Activated T-cell treated with anti-CD3 and anti-CD28 coated beads, Interleukin-2, amount 50 U/mL, for 24 hours (primary cell): ENCODE measurements around the gene DOCK3.
"Not testable (repeated sequence)": the region's sequence is repeated elsewhere in the genome, so short reads cannot be mapped to it uniquely, and the experiment has no call there.

Experiments
- DNase-seq: peaks from one replicate; pipeline ENCODE4 v3.0.0-alpha.2; 2020
- H3K27ac Mint-ChIP-seq: 2 replicates; pipeline ENCODE4 v1.8.0; 2020; ENCODE audit warnings: mild to moderate bottlenecking, mixed read lengths
- H3K27me3 Mint-ChIP-seq: 2 replicates; pipeline ENCODE4 v1.8.0; 2020; ENCODE audit warnings: mixed read lengths
- H3K36me3 Mint-ChIP-seq: 2 replicates; pipeline ENCODE4 v1.8.0; 2020; ENCODE audit warnings: low read depth, mixed read lengths
- H3K4me1 Mint-ChIP-seq: 2 replicates; pipeline ENCODE4 v1.8.0; 2020; ENCODE audit warnings: low read depth, mixed read lengths
- H3K4me3 Mint-ChIP-seq: 2 replicates; pipeline ENCODE4 v1.8.0; 2020; ENCODE audit warnings: mild to moderate bottlenecking, moderate library complexity, mixed read lengths
- H3K9me3 Mint-ChIP-seq: 2 replicates; pipeline ENCODE4 v1.8.0; 2020; ENCODE audit warnings: mixed read lengths

DOCK3 gene

GRCh38 chr3:50883755-50884154 lies 209.0 kb downstream of the DOCK3 start:
- DNase-seq, result no peak
- Mint-ChIP-seq H3K27ac (no peak overlapping the region), H3K9me3 (no peaks in the 10 kb centered on the region), H3K36me3 (no peaks in the 10 kb centered on the region), H3K4me3 (no peak overlapping the region), H3K4me1 (no peaks in the 10 kb centered on the region), H3K27me3 (peaks cover 18% of the 10 kb centered on the region)

- Mint-ChIP-seq H3K4me1 (no peaks in the 10 kb centered on the region), H3K27ac (no peak overlapping the region), H3K36me3 (no peaks in the 10 kb centered on the region), H3K4me3 (no peak overlapping the region), H3K9me3 (no peaks in the 10 kb centered on the region), H3K27me3 (peaks cover 7% of the 10 kb centered on the region)
- DNase-seq, result no peak
These were observed 210.5 kb downstream of the DOCK3 start for GRCh38 chr3:50885070-50885850.

GRCh38 chr3:50890688-50891344 lies 216.1 kb downstream of the DOCK3 start:
- Mint-ChIP-seq H3K4me3 (no peak overlapping the region), H3K27ac (no peak overlapping the region), H3K4me1 (no peaks in the 10 kb centered on the region), H3K36me3 (no peaks in the 10 kb centered on the region), H3K27me3 (peaks cover 4% of the 10 kb centered on the region), H3K9me3 (peaks cover 22% of the 10 kb centered on the region)
- DNase-seq, result no peak

GRCh38 chr3:50901097-50901496 lies 226.4 kb downstream of the DOCK3 start:
- H3K27ac Mint-ChIP-seq, DNase-seq: not testable (repeated sequence)

GRCh38 chr3:50912746-50913145 lies 238.0 kb downstream of the DOCK3 start:
- no peaks in the 10 kb centered on the region for H3K4me1 Mint-ChIP-seq
- H3K4me3 Mint-ChIP-seq, result no peak overlapping the region
- H3K9me3 Mint-ChIP-seq, result peaks cover 7% of the 10 kb centered on the region
- H3K27me3 Mint-ChIP-seq, result peaks cover 31% of the 10 kb centered on the region
- DNase-seq, result no peak
- no peak overlapping the region for H3K27ac Mint-ChIP-seq
- H3K36me3 Mint-ChIP-seq, result no peaks in the 10 kb centered on the region

More at GRCh38 chr3:50901097-50901496, 226.4 kb downstream of the DOCK3 start:
- not testable (repeated sequence) for H3K9me3 Mint-ChIP-seq, H3K4me3 Mint-ChIP-seq, H3K4me1 Mint-ChIP-seq, H3K36me3 Mint-ChIP-seq
- peaks cover 27% of the 10 kb centered on the region for H3K27me3 Mint-ChIP-seq

GRCh38 chr3:50913260-50913659 lies 238.5 kb downstream of the DOCK3 start:
- Mint-ChIP-seq H3K27ac (no peak overlapping the region), H3K4me1 (no peaks in the 10 kb centered on the region), H3K4me3 (no peak overlapping the region), H3K27me3 (peaks cover 27% of the 10 kb centered on the region), H3K9me3 (peaks cover 3% of the 10 kb centered on the region), H3K36me3 (no peaks in the 10 kb centered on the region)
- DNase-seq, result no peak

GRCh38 chr3:50922071-50922470 lies 247.3 kb downstream of the DOCK3 start:
- H3K4me1 Mint-ChIP-seq, DNase-seq, H3K4me3 Mint-ChIP-seq, H3K9me3 Mint-ChIP-seq, H3K36me3 Mint-ChIP-seq, H3K27ac Mint-ChIP-seq: not testable (repeated sequence)
- peaks cover 18% of the 10 kb centered on the region for H3K27me3 Mint-ChIP-seq

- DNase-seq, result no peak
- Mint-ChIP-seq H3K9me3 (no peaks in the 10 kb centered on the region), H3K36me3 (no peaks in the 10 kb centered on the region), H3K27ac (no peak overlapping the region), H3K4me1 (peaks cover 7% of the 10 kb centered on the region), H3K27me3 (peaks cover 19% of the 10 kb centered on the region), H3K4me3 (no peak overlapping the region)
These were observed 249.2 kb downstream of the DOCK3 start for GRCh38 chr3:50923955-50924354.

GRCh38 chr3:50924638-50925037 lies 249.9 kb downstream of the DOCK3 start:
- no peak for DNase-seq
- no peaks in the 10 kb centered on the region for H3K9me3 Mint-ChIP-seq
- H3K27me3 Mint-ChIP-seq, result peaks cover 20% of the 10 kb centered on the region
- no peak overlapping the region for H3K4me3 Mint-ChIP-seq
- H3K4me1 Mint-ChIP-seq, result peaks cover 7% of the 10 kb centered on the region
- no peaks in the 10 kb centered on the region for H3K36me3 Mint-ChIP-seq
- H3K27ac Mint-ChIP-seq, result no peak overlapping the region

- peaks cover 7% of the 10 kb centered on the region for H3K4me1 Mint-ChIP-seq
- no peak for DNase-seq
- H3K36me3 Mint-ChIP-seq, result no peaks in the 10 kb centered on the region
- peaks cover 16% of the 10 kb centered on the region for H3K27me3 Mint-ChIP-seq
- no peaks in the 10 kb centered on the region for H3K9me3 Mint-ChIP-seq
- no peak overlapping the region for H3K27ac Mint-ChIP-seq
- no peak overlapping the region for H3K4me3 Mint-ChIP-seq
These were observed 252.1 kb downstream of the DOCK3 start for GRCh38 chr3:50926868-50927267.

GRCh38 chr3:50930371-50931208 lies 255.9 kb downstream of the DOCK3 start:
- Mint-ChIP-seq H3K9me3 (peaks cover 9% of the 10 kb centered on the region), H3K4me3 (no peak overlapping the region), H3K36me3 (peaks cover 9% of the 10 kb centered on the region), H3K27ac (no peak overlapping the region), H3K27me3 (peaks cover 16% of the 10 kb centered on the region), H3K4me1 (peaks cover 10% of the 10 kb centered on the region)
- DNase-seq, result no peak

GRCh38 chr3:50932918-50933317 lies 258.2 kb downstream of the DOCK3 start:
- DNase-seq, H3K4me3 Mint-ChIP-seq, H3K4me1 Mint-ChIP-seq, H3K27ac Mint-ChIP-seq: not testable (repeated sequence)
- Mint-ChIP-seq H3K9me3 (peaks cover 12% of the 10 kb centered on the region), H3K36me3 (peaks cover 11% of the 10 kb centered on the region), H3K27me3 (peaks cover 22% of the 10 kb centered on the region)

- no peak overlapping the region for H3K27ac Mint-ChIP-seq
- H3K4me3 Mint-ChIP-seq, result no peak overlapping the region
- H3K27me3 Mint-ChIP-seq, result peaks cover 16% of the 10 kb centered on the region
- peaks cover 11% of the 10 kb centered on the region for H3K36me3 Mint-ChIP-seq
- no peak for DNase-seq
- H3K4me1 Mint-ChIP-seq, result peaks cover 3% of the 10 kb centered on the region
- peaks cover 12% of the 10 kb centered on the region for H3K9me3 Mint-ChIP-seq
These were observed 261.7 kb downstream of the DOCK3 start for GRCh38 chr3:50936389-50936788.

GRCh38 chr3:50947419-50947818 lies 272.7 kb downstream of the DOCK3 start:
- DNase-seq, result no peak
- no peaks in the 10 kb centered on the region for H3K9me3 Mint-ChIP-seq
- H3K4me1 Mint-ChIP-seq, result peaks cover 13% of the 10 kb centered on the region
- no peak overlapping the region for H3K27ac Mint-ChIP-seq
- H3K4me3 Mint-ChIP-seq, result no peak overlapping the region
- H3K27me3 Mint-ChIP-seq, result no peaks in the 10 kb centered on the region
- H3K36me3 Mint-ChIP-seq, result no peaks in the 10 kb centered on the region
